Uterus (tissue), 2 donors: ENCODE measurements around the gene COL23A1.

Experiments used
- POLR2A ChIP-seq, 2 donors: fragments of 450-650 bp; IDR thresholded peaks; one replicate each; pipeline ENCODE4 v1.6.1; 2016; ENCODE audit warnings: antibody characterized with exemption in 2 of 2, mild to moderate bottlenecking in 1 of 2, moderate library complexity in 1 of 2
- TF ChIP-seq, protein P1 (sequence below), 4 experiments: fragments of 200-600 bp in 2 of 4; fragments of 450-650 bp in 2 of 4; sonication (generic) in 2 of 4; IDR thresholded peaks; one replicate each; pipeline ENCODE4 v1.5.1; 2016 to 2019; ENCODE audit warnings: antibody characterized with exemption in 4 of 4, mild to moderate bottlenecking in 2 of 4, moderate library complexity in 1 of 4

DNA sequence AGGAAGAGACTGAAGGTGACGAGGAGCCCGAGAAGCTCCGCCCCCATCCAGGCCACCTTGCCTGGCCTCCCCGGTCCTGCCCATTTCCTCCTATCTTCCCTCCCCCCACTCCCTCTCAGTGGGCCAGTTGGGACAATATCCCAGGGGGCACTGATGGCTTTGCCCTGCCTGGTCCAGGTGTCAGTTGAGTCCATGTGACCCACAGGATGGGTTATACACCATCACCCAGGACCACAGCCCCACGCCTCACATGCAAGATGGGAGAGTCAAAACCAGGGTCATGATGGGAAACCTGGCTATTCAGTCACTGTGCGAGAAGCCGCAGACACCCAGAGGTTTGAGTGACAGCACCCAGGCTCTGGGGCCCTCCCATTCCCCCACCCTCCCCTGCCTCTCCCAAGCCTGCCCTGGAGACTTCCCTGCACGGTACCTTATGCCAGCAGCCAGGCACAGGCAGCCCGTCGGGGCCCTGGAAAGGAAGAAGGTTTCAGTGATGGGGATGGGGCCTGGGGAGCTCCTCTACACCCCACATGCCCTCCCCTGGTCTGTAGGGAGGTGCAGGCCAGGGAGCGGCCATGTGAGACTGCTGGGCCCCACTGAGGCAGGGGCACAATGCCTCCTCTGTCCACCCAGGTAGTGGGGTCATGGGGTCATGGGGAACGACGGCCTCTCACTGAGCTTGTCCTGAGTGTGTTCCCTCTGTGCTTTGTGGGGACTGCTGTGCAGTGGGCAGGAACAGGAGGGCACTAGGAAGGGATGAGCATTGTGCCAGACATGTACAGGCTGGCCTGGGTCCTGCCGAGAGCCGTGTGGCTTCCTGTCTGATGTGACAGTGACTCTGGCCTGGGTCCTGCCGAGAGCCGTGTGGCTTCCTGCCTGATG is 351.2 kb downstream of the COL23A1 start:
- TF ChIP-seq, protein P1, sequence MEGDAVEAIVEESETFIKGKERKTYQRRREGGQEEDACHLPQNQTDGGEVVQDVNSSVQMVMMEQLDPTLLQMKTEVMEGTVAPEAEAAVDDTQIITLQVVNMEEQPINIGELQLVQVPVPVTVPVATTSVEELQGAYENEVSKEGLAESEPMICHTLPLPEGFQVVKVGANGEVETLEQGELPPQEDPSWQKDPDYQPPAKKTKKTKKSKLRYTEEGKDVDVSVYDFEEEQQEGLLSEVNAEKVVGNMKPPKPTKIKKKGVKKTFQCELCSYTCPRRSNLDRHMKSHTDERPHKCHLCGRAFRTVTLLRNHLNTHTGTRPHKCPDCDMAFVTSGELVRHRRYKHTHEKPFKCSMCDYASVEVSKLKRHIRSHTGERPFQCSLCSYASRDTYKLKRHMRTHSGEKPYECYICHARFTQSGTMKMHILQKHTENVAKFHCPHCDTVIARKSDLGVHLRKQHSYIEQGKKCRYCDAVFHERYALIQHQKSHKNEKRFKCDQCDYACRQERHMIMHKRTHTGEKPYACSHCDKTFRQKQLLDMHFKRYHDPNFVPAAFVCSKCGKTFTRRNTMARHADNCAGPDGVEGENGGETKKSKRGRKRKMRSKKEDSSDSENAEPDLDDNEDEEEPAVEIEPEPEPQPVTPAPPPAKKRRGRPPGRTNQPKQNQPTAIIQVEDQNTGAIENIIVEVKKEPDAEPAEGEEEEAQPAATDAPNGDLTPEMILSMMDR (IDR thresholded peaks at IDR 0.05), result no peak
- TF ChIP-seq POLR2A (IDR thresholded peaks at IDR 0.05), result no peak
